Cerebellar cortex (tissue), 1 donor: ENCODE measurements around the gene RIMKLB.
"Not testable (repeated sequence)": the region's sequence is repeated elsewhere in the genome, so short reads cannot be mapped to it uniquely, and the experiment has no call there.

Experiments used
- DNase-seq: peaks from one replicate; pipeline ENCODE4 v3.0.0-alpha.2; 2015; ENCODE audit warnings: low spot score

Gene RIMKLB

DNA sequence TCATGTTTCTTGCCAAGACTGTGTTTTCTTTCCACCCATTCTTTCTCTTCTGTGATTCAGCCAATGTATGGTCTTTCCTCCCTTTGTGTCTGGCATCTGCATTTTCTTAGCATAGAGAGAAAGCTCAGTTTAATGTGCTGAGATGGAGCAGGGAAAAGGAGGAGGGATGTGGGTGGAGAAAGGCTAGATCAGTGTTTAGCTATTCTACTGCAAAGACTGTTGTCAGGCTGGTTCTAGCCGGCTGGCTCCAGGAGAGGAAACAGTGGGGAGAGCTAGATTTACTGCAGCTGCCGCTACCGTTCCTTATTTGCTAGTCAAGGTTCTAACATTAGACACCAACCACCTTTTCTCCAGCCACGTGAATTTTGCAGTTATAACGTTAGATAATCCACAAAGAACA is 5.2 kb upstream of the RIMKLB start:
- peak; percentile 86 for DNase-seq

DNA sequence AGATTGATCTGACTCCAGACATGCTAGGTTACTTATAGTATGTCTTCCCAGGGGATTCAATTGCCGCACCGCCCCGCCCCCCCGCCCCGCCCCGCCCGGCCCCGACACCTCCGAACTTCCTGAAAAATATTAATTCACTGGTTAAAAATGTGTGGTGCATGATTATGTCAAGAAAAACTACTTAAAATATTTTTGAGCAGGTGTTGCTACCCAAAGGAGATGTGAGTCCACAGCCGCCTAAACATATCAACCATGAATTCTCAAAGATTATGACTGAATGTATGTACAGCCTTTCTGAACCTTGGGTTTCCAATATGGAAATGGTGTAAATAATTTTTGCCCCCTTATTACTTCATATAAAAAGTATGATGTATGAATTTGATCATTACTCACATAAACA is 2.7 kb upstream of the RIMKLB start:
- no peak for DNase-seq

DNA sequence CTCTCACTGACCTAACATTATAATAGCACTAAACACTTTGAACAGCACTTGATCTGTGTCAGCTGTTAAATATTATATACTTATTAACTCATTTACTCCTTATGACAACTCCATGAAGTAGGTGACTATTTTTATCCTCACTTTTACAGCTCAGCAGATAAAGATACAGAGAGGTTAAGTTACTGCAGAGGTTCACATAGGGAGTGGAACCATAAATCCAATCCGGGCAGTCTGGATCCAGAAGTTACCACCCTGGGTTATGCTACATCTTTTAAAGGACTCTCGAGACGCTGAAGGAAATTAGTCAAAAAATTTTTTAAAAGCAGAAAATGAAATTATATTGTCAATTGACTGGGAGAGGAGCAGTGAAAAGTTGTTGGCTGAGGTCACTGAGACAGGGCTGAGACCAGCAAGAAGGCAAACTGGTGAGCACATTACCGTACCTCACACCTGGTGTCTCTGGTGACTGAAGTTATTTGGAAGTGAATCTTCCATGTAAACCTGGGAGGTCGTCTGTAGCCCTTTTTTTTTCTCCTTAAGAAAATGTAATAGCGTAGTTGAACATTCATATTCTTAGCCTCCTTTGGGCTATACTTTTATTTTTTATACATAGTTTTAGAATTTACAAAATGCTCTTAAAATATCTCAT is 1.2 kb upstream of the RIMKLB start:
- DNase-seq: no peak

DNA sequence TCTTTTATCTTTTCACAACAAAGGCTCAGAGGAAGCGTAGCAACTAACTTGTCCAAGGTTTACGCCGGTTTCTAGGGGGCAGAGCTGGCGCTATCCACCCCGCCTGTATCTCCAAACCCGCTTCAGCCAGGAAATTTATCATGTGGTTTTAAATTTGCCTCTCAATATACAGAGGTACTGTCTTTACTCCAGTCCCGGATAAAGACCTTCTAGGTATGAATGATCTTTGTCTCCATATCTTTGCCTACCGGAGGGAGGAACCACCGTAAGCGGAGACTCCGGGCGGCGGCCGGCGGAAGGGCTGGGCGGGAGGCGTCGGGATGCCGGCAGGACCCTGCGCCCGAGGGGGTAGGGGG is 693 bp upstream of the RIMKLB start:
- peak; percentile 64 for DNase-seq

DNA sequence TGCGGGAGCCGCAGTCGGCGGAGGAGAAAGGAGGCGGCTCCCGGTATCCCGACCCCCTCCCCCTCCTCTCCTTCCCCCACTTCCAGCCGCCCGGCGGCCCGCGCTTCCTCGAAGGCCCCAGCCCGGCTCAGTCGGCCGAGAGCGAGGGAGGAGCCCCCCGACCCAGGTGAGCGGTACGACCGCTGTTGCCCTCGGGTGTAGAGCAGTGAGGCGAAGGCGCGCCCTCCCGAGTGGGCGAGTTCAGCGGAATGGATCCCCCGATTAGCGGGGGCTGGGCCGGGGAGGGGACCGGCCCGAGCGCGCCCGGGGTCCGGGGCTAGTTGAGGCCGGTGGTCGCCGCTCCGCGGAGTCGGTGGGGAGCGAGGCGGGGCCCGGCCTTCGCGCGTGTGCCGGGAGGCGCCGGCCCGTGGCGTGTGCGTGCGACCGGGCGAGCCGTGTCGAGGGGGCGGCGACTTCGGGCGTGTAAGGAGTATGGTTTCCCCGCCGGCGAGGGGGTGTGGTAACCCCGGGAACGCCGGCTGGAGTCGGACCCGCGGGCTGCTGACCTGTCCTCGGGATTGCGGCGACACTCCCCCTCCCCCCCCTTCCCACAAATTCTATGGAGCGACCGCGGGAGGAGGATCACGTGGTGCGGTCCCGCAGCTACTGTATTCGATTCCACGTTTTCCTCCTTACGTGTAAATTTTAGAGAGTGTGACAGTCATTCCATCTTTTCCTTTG is 501 bp downstream of the RIMKLB start:
- no peak for DNase-seq

DNA sequence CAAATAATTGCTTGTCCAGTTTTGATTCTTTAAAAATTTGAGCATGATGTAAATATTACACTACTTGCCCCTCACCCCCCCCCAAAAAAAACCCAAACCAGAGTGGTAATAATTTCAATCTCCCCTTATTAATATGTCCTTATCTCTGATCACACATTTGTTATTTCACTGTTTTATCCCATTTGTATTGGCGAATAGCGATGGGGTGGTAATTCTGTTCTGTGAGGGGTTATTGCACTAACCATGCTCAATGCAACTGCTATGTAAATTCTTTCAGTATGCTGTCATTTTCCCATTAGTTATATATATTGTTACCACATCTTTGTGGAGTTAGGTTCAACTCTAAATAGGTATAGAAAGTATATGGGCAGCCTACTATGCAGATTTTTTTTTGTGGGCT is 1.1 kb downstream of the RIMKLB start:
- DNase-seq: no peak

DNA sequence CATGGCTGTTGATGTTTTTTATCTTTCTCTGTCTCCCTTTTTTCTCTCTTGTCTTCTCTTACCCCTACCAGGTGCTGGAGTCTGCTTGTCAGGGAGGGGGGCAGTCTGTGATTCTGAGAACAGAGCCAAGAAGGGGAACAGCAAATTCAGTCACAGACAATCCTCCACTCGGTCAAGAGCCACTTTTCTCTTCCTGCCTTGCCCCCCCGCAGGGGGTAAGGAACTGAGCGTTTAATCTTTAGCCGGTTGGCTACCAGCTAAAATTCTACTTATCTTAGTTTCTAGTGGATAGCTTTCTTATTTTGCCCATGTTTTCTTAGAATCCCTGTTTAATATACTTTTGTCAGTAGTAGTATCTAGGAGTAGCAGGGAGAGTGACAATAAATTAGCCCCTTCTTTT is 1.9 kb downstream of the RIMKLB start:
- no peak for DNase-seq

DNA sequence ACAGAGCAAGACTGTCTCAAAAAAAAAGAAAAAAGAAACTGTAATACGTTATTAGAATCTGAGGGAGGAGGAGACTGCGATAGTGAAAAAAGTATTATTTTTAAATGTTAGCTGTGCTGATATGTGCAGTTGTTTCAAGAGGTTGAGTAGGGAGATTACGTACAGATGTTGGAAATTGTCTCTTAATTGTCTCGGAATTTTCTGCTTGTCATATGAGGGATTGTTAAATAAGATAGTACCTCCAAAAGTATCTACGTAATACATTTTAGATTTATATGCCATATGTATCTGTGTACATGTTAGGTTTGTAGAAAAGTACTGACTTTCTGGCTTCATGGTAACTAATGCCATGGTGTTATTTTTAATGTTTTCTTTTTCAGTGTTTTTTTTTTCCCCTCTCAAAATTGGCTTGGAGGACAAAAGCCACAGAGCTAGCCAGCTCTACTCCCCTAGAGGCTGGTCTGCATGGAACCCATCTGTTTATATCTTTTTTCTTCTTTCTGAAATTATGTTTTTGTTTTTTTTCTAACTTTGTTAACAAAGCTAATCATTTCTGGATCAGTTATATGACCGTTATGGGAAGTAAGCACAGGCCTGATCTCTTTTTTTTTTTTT is 3.4 kb downstream of the RIMKLB start:
- no peak for DNase-seq

DNA sequence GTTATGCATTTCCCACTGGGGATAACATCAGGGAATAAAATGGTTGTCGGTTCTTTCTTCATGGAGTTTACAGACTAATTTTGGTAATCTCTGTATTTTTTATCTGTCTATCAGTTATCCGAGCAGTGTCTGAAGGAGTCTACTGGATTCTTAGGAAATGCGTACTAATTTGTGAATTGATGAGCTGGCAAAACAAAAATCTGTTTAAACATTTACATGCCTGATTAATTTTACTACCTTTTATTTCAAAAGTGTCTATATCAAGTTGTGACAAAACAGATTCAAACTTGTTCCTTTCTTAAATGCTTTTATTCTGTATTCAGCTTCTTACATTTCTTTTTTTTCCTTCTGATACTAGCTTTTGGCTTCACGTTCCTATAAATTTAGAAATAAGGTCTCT is 4.4 kb downstream of the RIMKLB start:
- DNase-seq: no peak

DNA sequence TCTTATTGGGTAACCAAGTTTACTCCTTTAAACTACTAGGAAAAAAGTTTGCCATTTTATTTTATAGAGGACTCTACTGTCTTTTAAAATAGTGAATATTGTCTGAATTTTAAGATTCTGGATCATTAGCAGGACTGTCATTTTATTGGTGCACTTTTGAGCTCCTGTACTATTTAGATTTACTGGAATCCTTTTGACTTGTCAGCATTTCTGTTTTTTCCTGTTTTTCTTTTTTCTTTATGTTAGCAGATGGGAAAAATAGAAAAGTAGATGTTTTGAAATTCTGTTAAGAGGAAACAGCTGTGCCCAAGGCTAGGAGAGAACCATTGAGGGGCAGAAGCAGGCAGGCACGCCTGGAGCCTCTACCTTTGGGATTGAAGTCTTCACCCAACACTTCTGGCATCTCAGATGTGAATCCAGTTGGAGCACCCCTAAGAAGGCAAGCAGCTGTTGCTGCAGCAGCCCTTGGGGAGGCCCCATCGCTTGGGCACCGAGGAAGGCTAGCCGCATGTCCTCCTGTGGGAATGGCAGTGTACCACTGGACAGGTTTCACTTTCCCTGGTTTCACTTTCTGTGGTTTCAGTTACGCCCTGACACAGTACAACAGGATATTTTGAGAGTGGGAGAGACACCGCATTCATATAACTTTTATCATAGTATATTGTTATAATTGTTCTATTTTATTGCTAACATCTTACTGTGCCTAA is 11.5 kb downstream of the RIMKLB start:
- no peak for DNase-seq

DNA sequence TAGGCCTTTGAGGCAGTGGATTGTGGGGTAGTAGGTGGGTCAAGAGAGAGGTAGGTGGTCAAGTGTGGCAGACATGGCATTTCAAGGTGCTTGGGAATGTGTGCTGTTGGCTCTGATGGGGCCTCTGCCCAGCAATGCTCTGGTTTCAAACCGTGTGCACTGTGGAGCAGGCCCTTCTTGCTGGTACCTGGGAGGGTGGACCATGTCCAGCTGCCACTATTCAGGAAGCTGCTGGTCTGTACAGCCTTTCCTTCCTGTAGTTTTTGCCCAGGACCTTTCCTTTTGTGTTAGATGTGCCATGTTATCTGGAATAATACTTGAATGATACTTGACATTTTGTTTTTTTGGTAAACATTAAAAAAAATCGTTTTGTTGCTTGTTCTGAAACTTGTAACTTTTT is 14.8 kb downstream of the RIMKLB start:
- DNase-seq: peak; percentile 58

DNA sequence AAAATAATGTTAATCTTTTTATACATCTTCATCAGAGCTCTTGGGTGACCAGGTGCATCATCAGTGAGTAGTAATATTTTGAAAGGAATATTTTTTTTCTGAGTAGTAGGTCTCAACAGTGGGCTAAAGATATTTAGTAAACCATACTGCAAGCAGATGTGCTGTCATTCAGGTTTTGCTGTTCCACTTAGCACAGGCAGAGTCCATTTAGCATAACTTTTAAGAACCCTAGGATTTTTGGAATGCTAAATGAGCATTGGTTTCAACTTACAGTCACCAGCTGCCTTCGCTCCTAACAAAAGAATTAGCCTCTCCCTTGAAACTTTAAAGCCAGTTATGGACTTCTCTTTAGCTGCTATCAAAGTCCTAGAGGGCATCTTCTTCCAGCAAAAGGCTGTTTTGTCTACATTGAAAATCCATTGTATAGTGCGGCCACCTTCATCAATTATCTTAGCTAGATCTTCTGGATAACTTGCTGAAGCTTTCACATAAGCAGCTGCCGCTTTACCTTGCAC is 24.6 kb downstream of the RIMKLB start:
- no peak for DNase-seq

DNA sequence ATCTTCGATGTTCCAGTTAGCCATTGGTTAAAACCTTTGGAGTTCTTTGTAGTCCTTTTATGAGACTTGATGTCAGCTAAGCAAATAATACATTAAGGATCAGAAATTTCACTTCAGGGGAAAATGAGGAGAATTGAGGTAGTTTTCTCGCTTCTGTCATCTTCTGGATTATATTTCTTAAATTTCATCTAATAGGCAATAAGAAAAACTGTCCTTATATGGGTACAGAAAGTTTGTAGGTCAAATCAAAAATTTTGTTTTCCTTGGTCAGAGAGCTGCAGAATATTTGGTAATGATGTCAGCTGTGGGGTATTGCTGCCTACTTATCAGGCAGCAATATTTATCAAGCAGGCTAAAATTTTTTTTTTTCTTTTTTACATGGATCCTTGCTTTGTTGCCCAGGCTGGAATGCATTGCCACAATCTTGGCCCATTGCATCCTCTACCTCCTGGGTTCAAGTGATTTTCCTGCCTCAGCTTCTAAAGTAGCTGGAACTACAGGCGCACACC is 37.1 kb downstream of the RIMKLB start:
- DNase-seq: no peak

DNA sequence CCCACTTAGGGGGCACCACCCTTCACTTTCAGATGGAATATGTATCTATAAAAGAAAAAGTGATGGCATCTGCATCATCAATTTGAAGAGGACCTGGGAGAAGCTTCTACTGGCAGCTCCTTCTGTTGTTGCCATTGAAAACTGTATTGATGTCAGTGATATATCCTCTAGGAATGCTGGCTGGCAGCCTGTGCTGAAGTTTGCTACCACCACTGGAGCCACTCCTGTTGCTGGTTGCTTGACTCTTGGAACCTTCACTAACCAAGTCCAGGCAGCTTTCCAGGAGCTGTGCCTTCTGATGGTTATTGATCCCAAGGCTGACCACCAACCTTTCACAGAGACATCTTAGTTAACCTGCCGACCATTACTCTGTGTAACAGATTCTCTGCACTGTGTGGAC is 44.7 kb downstream of the RIMKLB start:
- no peak for DNase-seq

DNA sequence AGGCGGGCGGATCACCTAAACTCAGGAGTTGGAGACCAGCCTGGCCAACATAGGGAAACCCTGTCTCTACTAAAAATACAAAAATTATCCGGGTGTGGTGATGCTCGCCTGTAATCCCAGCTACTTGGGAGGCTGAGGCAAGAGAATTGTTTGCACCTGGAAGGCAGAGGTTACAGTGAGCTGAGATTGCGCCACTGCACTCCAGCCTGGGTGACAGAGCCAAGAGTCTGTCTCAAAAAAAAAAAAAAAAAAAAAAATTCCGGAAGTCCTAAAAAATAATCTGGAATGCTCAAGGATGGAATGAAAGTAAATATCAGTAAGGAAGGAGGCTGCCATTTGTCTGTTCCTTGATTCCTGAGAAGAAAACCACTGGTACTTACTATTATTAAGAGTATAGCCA is 45.3 kb downstream of the RIMKLB start:
- not testable (repeated sequence) for DNase-seq

DNA sequence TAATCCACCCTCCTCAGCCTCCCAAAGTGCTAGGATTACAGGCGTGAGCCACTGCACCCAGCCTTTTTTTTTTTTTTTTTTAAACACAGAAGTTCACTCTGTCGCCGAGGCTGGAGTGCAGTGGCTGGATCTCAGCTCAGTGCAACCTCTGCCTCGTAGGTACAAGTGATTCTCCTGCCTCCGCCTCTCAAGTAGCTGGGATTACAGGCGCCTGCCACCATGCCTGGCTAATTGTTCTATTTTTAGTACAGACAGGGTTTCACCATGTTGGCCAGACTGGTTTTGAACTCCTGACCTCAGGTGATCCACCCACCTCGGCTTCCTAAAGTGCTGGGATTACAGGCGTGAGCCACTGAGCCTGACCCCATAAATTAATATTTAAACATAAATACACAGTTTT is 47.8 kb downstream of the RIMKLB start:
- DNase-seq: not testable (repeated sequence)

DNA sequence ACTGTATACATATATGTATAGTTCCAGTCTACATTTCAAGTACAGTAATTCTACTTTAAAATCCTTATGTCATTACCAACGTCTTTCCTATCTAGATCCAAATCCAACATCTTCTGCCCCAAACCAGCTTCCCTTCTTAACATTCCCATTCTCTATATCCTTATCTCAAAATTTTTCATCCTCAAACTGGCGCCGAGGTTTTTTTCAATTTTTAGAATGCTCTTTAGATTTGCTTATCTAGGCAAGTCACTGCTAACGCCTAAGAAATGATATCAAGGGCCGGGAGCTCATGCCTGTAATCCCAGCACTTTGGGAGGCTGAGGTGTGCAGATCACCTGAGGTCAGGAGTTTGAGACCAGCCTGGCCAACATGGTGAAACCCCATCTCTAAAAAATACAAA is 48.3 kb downstream of the RIMKLB start:
- no peak for DNase-seq

DNA sequence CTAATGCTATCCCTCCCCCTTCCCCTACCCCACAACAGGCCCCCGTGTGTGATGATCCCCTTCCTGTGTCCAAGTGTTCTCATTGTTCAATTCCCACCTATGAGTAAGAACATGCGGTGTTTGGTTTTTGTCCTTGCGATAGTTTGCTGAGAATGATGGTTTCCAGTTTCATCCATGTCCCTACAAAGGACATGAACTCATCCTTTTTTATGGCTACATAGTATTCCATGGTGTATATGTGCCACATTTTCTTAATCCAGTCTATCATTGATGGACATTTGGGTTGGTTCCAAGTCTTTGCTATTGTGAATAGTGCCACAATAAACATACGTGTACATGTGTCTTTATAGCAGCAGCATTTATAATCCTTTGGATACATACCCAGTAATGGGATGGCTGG is 62.3 kb downstream of the RIMKLB start:
- not testable (repeated sequence) for DNase-seq

DNA sequence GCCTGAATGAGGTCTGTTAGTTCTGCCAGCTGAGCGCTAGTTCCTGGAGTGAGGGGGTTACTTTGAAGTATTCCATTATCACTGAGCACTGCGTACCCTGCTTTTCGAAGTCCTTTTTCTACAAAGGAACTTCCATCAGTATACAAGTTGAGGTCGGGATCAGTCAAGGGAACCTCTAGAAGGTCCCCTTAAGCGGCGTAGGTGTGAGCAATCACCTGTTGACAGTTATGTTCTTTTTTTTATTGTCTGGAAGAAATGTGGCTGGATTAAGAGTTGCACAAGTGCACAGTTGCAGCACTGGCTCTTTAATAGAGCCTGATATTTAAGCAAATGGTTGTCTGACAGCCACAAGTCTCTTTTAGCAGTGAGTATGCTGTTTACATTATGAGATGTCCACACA is 64.9 kb downstream of the RIMKLB start:
- not testable (repeated sequence) for DNase-seq

DNA sequence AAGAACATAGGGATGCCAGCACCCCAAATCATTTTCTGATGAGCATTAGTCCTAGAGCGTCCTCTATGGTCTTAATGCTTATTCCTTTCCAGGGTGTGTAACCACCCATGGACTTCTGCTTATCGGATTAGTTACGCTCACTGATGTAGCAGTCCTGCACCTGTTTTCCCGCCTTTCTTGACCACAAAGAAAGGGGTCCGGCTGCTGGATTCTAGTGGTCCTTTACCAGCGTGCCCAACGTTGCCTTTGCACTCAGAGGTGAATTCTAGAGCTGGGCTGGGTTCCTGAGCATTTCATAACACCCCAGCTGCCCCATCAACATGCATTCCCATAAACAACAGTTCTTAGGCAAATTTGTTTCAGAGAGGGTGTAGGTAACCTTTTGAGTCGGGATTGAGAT is 68.3 kb downstream of the RIMKLB start:
- DNase-seq: not testable (repeated sequence)

DNA sequence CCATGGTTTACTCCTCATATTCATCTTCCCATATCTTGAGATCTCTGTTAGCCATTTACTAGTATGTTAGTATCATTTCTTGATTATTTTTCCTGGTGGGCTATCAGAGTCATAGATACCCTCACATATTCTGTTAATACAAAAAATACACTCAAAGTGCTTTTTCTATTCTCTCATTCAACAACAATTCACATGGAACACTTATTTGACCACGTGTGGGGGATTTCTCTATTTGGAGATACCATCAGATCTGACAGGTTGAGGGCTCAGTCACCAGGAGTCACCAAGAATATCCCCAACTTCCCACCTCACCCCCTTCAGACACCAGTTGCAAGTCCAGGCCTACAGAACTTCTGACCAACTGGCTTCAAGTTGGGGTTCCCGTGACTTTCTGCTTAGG is 72.7 kb downstream of the RIMKLB start:
- DNase-seq: no peak

DNA sequence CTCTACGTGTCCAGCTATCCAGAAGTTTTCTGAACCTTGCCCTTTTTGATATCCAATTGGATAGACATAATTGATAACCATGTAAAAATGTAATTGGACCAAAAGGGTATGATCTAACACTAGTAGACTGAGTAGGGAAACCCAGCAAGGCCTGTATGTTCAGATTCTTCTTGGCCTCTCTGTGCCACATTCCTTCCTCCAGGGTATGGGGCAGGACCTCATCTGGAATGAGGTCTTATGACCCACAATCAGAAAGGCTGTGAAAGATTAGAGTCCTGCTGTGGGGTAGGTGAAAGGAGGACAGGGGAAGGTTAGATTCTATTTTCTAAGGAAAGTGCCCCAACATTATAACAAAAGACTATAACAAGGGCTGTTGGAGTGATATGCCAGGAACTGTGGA is 73.3 kb downstream of the RIMKLB start:
- DNase-seq: no peak

DNA sequence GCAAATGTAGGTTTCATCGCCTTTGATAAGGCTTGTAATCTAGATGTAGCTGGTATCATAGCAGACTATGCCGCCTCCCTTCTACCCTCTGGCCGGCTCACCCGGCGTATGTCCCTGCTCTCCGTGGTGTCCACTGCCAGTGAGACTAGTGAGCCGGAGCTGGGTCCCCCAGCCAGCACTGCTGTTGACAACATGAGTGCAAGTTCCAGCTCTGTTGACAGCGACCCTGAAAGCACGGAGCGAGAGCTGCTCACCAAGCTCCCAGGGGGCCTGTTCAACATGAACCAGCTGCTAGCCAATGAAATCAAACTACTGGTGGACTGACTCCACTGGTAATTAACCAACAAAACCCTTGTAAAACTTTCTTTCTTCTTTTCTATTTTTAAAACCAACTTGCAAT is 75.7 kb downstream of the RIMKLB start:
- DNase-seq: no peak
